Uterine smooth muscle cell (primary cell): Measurements from ENCODE around the gene EIF4B. TPM values are rescaled to one million over a fixed set of nuclear protein-coding genes. Genes with fewer than 3 reads are reported as not detected.

ENCODE experiments used
- total RNA-seq: library from RNA; depleted of rRNA; stranded (reverse); fragments of >200 nt; gene quantifications from 2 replicates; pipeline ENCODE4 v1.2.3, GENCODE V29; 2014

The EIF4B gene
- total RNA-seq, result 985 and 1,506 TPM in 2 replicates

GRCh38 chr12:53005986-53006809 is at the start of gene EIF4B:
EIF4B (plus strand) TSS chr12:53006456; CDS start chr12:53006484, 28 bp downstream.

GRCh38 chr12:53049571-53050318 is 43.5 kb downstream of the EIF4B start, which contains the start of gene TNS2:
TNS2 (plus strand) TSS chr12:53050065; CDS start chr12:53050186, 121 bp downstream.

GRCh38 chr12:53079226-53080117 is 73.2 kb downstream of the EIF4B start, which contains the start of gene SPRYD3:
SPRYD3 (minus strand) TSS chr12:53079390; CDS start chr12:53079333, 57 bp downstream.

Other genes with a start within 250 kb of the EIF4B start
- not detected in 2 replicates for gene KRT76, start 229.1 kb upstream of the EIF4B start, total RNA-seq
- not detected in 2 replicates for gene KRT3, start 210.3 kb upstream of the EIF4B start, total RNA-seq
- gene KRT4, start 192.3 kb upstream of the EIF4B start, total RNA-seq, result under 0.01 TPM in 1 of 2 replicates, not detected in the other
- gene KRT79, start 172.1 kb upstream of the EIF4B start, total RNA-seq, result not detected in 2 replicates
- not detected in 2 replicates for gene KRT78, start 157.5 kb upstream of the EIF4B start, total RNA-seq
- gene KRT8, start 101.4 kb upstream of the EIF4B start, total RNA-seq, result 7.7 and 9.7 TPM in 2 replicates
- 34.6 and 35.4 TPM in 2 replicates for gene KRT18, start 57.3 kb upstream of the EIF4B start, total RNA-seq
- gene TNS2, start 43.6 kb downstream of the EIF4B start, total RNA-seq, result 27.6 and 30.5 TPM in 2 replicates
- 28.1 and 31.3 TPM in 2 replicates for gene SPRYD3, start 72.9 kb downstream of the EIF4B start, total RNA-seq
- gene IGFBP6, start 91.2 kb downstream of the EIF4B start, total RNA-seq, result 300 and 444 TPM in 2 replicates
- 0.33 TPM in 1 of 2 replicates, not detected in the other for gene SOAT2, start 97.0 kb downstream of the EIF4B start, total RNA-seq
- 15.3 and 16.2 TPM in 2 replicates for gene ZNF740, start 174.3 kb downstream of the EIF4B start, total RNA-seq
- gene CSAD, start 174.5 kb downstream of the EIF4B start, total RNA-seq, result 9.0 and 11.0 TPM in 2 replicates
- 0.12 and 0.77 TPM in 2 replicates for gene ITGB7, start 200.8 kb downstream of the EIF4B start, total RNA-seq
- 20.9 and 27.1 TPM in 2 replicates for gene RARG, start 225.8 kb downstream of the EIF4B start, total RNA-seq